C4-2B (cell line): ENCODE results near the gene UACA.

Source experiments
- CTCF ChIP-seq: fragments of 450-650 bp; conservative IDR thresholded peaks from 2 replicates; pipeline ENCODE4 v1.5.1; 2017; ENCODE audit warnings: mild to moderate bottlenecking
- ZFX ChIP-seq: fragments of 450-650 bp; IDR thresholded peaks from 2 replicates; pipeline ENCODE4 v1.6.1; 2017

- no peak for TF ChIP-seq CTCF
- TF ChIP-seq ZFX, result no peak
Observed at GRCh38 chr15:70712271-70712670, 51.1 kb downstream of the UACA start.
